Liver (tissue), 9 donors: ENCODE data around the gene ZNF620. TPM values are rescaled to one million over a fixed set of nuclear protein-coding genes. Genes with fewer than 3 reads are reported as not detected.

ENCODE experiments used
- DNase-seq: peaks from one replicate; pipeline ENCODE4 v3.0.0-alpha.2; 2017; ENCODE audit warnings: low spot score
- H3K27ac ChIP-seq, 2 donors: one replicate each; pipeline ENCODE4 v1.7.0; 2013; ENCODE audit warnings: inconsistent platforms in 2 of 2, low read length in 2 of 2, control low read depth in 1 of 2, low read depth in 1 of 2, mild to moderate bottlenecking in 1 of 2
- H3K27me3 ChIP-seq, 4 donors: one replicate each; pipeline versions ENCODE4 v1.6.1 to v1.7.0; 2013; ENCODE audit warnings: low read length in 3 of 4, inconsistent platforms in 1 of 4, mild to moderate bottlenecking in 1 of 4, moderate library complexity in 1 of 4; ENCODE audit not compliant: control insufficient read depth in 4 of 4, insufficient read depth in 4 of 4
- H3K36me3 ChIP-seq, 4 donors: one replicate each; pipeline versions ENCODE4 v1.6.1 to v1.7.0; 2013; ENCODE audit warnings: low read length in 3 of 4, mild to moderate bottlenecking in 3 of 4, low read depth in 1 of 4, moderate library complexity in 1 of 4; ENCODE audit not compliant: control insufficient read depth in 4 of 4, insufficient read depth in 3 of 4
- H3K4me1 ChIP-seq, 4 donors: one replicate each; pipeline versions ENCODE4 v1.6.1 to v1.7.0; 2013; ENCODE audit warnings: low read length in 3 of 4, mild to moderate bottlenecking in 3 of 4, moderate library complexity in 1 of 4; ENCODE audit not compliant: control insufficient read depth in 4 of 4, insufficient read depth in 4 of 4
- H3K4me3 ChIP-seq, 3 donors: one replicate each; pipeline versions ENCODE4 v1.6.1 to v1.7.0; 2013; ENCODE audit warnings: low read length in 3 of 3, control low read depth in 1 of 3, low read depth in 1 of 3, mild to moderate bottlenecking in 1 of 3
- H3K9ac ChIP-seq, 2 donors: one replicate each; pipeline ENCODE4 v1.7.0; 2013; ENCODE audit warnings: low read length in 2 of 2, mild to moderate bottlenecking in 2 of 2, moderate library complexity in 2 of 2, control low read depth in 1 of 2, low read depth in 1 of 2
- H3K9me3 ChIP-seq, 4 donors: one replicate each; pipeline versions ENCODE4 v1.6.1 to v1.7.0; 2013; ENCODE audit warnings: low read length in 3 of 4; ENCODE audit not compliant: control insufficient read depth in 4 of 4
- ATF3 ChIP-seq: IDR thresholded peaks from 2 replicates; pipeline ENCODE4 v1.6.1; 2016; ENCODE audit warnings: antibody characterized with exemption
- CTCF ChIP-seq: fragments of 150-350 bp; IDR thresholded peaks from 2 replicates; pipeline ENCODE4 v1.5.1; 2017; ENCODE audit warnings: improper control_type of control experiment, low read depth, low read length; ENCODE audit not compliant: missing input control
- EGR1 ChIP-seq, 2 donors: IDR thresholded peaks; 2 replicates each; pipeline ENCODE4 v1.6.1; 2016 to 2018; ENCODE audit warnings: antibody characterized with exemption in 2 of 2, low read depth in 2 of 2
- FOXA1 ChIP-seq: IDR thresholded peaks from 2 replicates; pipeline ENCODE4 v1.6.1; 2016; ENCODE audit warnings: antibody characterized with exemption
- FOXA2 ChIP-seq: IDR thresholded peaks from 2 replicates; pipeline ENCODE4 v1.6.1; 2016; ENCODE audit warnings: antibody characterized with exemption
- GABPA ChIP-seq, 2 donors: IDR thresholded peaks in 1 of 2; conservative IDR thresholded peaks in 1 of 2; 2 replicates each; pipeline ENCODE4 v1.6.1; 2016; ENCODE audit warnings: antibody characterized with exemption in 2 of 2, mild to moderate bottlenecking in 1 of 2, moderate library complexity in 1 of 2
- HNF4A ChIP-seq, 2 donors: conservative IDR thresholded peaks; 2 replicates each; pipeline ENCODE4 v1.6.1; 2016; ENCODE audit warnings: antibody characterized with exemption in 2 of 2, mild to moderate bottlenecking in 2 of 2
- HNF4G ChIP-seq: IDR thresholded peaks from 2 replicates; pipeline ENCODE4 v1.6.1; 2016; ENCODE audit warnings: antibody characterized with exemption
- JUND ChIP-seq, 2 donors: IDR thresholded peaks; 2 replicates each; pipeline ENCODE4 v1.6.1; 2016; ENCODE audit warnings: antibody characterized with exemption in 2 of 2
- MAX ChIP-seq: IDR thresholded peaks from 2 replicates; pipeline ENCODE4 v1.6.1; 2016; ENCODE audit warnings: antibody characterized with exemption
- NR2F2 ChIP-seq: IDR thresholded peaks from 2 replicates; pipeline ENCODE4 v1.6.1; 2016; ENCODE audit warnings: antibody characterized with exemption
- RAD21 ChIP-seq, 2 donors: IDR thresholded peaks; 2 replicates each; pipeline ENCODE4 v1.6.1; 2016; ENCODE audit warnings: antibody characterized with exemption in 2 of 2, mild to moderate bottlenecking in 2 of 2
- REST ChIP-seq: IDR thresholded peaks from 2 replicates; pipeline ENCODE4 v1.6.1; 2016; ENCODE audit warnings: antibody characterized with exemption, mild to moderate bottlenecking
- RXRA ChIP-seq, 2 donors: IDR thresholded peaks; 2 replicates each; pipeline ENCODE4 v1.6.1; 2017 to 2018; ENCODE audit warnings: antibody characterized with exemption in 2 of 2, mild to moderate bottlenecking in 1 of 2
- SP1 ChIP-seq: IDR thresholded peaks from 2 replicates; pipeline ENCODE4 v1.6.1; 2018; ENCODE audit warnings: antibody characterized with exemption, mild to moderate bottlenecking
- TAF1 ChIP-seq: conservative IDR thresholded peaks from 2 replicates; pipeline ENCODE4 v1.6.1; 2016; ENCODE audit warnings: antibody characterized with exemption, mild to moderate bottlenecking
- YY1 ChIP-seq: IDR thresholded peaks from 2 replicates; pipeline ENCODE4 v1.6.1; 2016; ENCODE audit warnings: antibody characterized with exemption, mild to moderate bottlenecking
- ZBTB33 ChIP-seq: IDR thresholded peaks from 2 replicates; pipeline ENCODE4 v1.6.1; 2016; ENCODE audit warnings: antibody characterized with exemption
- WGBS: extraction: QIAGEN DNeasy Blood & Tissue Kit; methylation state at CpG from one replicate; pipeline ENCODE4 v1.1.7; 2013; 5-methylcytosine and 5-hydroxymethylcytosine counted together
- polyA plus RNA-seq, 2 donors: library from polyadenylated mRNA; stranded (reverse) in 1 of 2; unstranded in 1 of 2; fragments of 200-250 nt in 1 of 2; fragments of >200 nt in 1 of 2; fragmentation: Nextera tagmentation in 1 of 2; extraction: Ambion mirVana in 1 of 2; gene quantifications; one replicate each; pipeline versions ENCODE4 v1.2.1 to v1.2.3, GENCODE V29; 2013 to 2015
- total RNA-seq, 2 donors: library from RNA; depleted of rRNA; stranded (reverse); fragments of >200 nt; gene quantifications; one replicate each; pipeline ENCODE4 v1.2.3, GENCODE V29; 2014
- donor health status: healthy.
- donor health status: healthy.
- donor health status: healthy.
- donor health status: healthy.
- donor health status: healthy.

Gene ZNF620
- total and polyA plus RNA-seq, 4 donors = 0.95 to 7.1 (median 1.7) TPM

GRCh38 chr3:40463579-40463978 is 42.3 kb upstream of the ZNF620 start:
- peaks cover 8 to 63% (median 48%) of the 10 kb centered on the region in 4 donors for H3K36me3 ChIP-seq
- H3K9me3 ChIP-seq = no peaks in the 10 kb centered on the region
- WGBS = 97% methylated on average over 2 of the region's 2 CpGs

More at GRCh38 chr3:40463579-40463978, 42.3 kb upstream of the ZNF620 start:
- DNase-seq = no peak
- H3K9ac ChIP-seq = no peak overlapping the region
- H3K4me1 ChIP-seq = peaks cover 0 to 4% (median 2%) of the 10 kb centered on the region in 4 donors
- H3K4me3 ChIP-seq = no peak overlapping the region
- H3K27ac ChIP-seq = no peak overlapping the region
- no peak for TF ChIP-seq SP1
- no peak for TF ChIP-seq CTCF
- TF ChIP-seq NR2F2 = no peak
- no peak for TF ChIP-seq FOXA2
- TF ChIP-seq RAD21 (IDR thresholded peaks at IDR 0.05) = no peak
- TF ChIP-seq TAF1 = no peak
- TF ChIP-seq EGR1 (IDR thresholded peaks at IDR 0.05; ENCODE audit: low read depth in 2 of 2) = no peak
- no peak for TF ChIP-seq MAX
- no peak for TF ChIP-seq JUND (IDR thresholded peaks at IDR 0.05)
- TF ChIP-seq REST = no peak
- TF ChIP-seq FOXA1 = no peak
- TF ChIP-seq HNF4G = no peak
- TF ChIP-seq HNF4A (conservative IDR thresholded peaks at IDR 0.05) = no peak
- TF ChIP-seq GABPA (IDR thresholded peaks at IDR 0.05 in 1 of 2, conservative IDR thresholded peaks at IDR 0.05 in 1 of 2) = no peak
- TF ChIP-seq ZBTB33 = no peak
- TF ChIP-seq ATF3 = no peak
- no peak for TF ChIP-seq RXRA (IDR thresholded peaks at IDR 0.05)
- TF ChIP-seq YY1 = no peak
- H3K27me3 ChIP-seq = no peaks in the 10 kb centered on the region
